Measurements from ENCODE around the gene ABLIM2.

Gene ABLIM2

GRCh38 chr4:8047837-8048678 lies 110.6 kb downstream of the ABLIM2 start:
- DNase-seq (ENCODE audit: low read depth): no peak

GRCh38 chr4:8046925-8047541 lies 111.6 kb downstream of the ABLIM2 start:
- DNase-seq (ENCODE audit: low read depth): no peak

DNA sequence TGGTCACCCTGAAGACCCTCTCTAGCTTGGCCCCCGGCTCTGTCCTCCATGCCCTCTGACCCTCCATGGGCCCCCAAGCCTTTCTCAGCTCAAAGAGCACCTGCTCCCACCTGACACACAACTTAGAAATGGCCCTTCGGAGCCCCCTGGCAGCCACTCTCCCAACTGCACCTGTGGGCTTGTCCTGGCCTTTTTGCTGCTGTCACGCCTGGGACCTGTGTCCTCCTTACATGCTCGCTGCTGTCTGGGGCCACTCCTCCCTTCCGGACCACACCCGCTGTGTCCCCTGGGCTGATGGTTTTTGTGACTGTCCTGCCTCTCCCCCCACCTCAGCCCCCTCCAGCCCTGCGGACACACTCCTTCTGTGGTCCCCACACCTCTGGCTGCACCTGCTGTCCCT lies 112.7 kb downstream of the ABLIM2 start:
- DNase-seq (ENCODE audit: low read depth): no peak

DNA sequence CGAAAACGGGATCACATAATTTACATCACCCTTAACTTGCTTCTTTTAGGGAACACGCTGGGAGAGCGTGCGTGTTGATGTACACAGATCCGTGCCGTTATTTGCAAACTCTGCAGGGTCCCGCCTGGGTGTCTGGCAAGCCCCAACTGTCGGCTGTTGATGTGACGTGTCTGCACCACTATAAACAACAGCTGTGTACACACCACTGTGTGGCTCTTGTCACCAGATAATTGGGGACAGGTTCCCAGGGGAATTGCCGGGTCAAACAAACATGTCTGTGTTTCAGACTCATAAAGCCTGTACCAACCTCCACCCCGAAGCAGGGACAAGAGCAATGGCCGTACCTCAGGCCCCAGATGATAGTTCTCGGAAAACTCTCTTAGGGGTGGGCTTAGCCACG lies 113.9 kb downstream of the ABLIM2 start:
- no peak for DNase-seq (ENCODE audit: low read depth)

GRCh38 chr4:8044244-8044643 lies 114.4 kb downstream of the ABLIM2 start:
- no peak for DNase-seq (ENCODE audit: low read depth)

DNA sequence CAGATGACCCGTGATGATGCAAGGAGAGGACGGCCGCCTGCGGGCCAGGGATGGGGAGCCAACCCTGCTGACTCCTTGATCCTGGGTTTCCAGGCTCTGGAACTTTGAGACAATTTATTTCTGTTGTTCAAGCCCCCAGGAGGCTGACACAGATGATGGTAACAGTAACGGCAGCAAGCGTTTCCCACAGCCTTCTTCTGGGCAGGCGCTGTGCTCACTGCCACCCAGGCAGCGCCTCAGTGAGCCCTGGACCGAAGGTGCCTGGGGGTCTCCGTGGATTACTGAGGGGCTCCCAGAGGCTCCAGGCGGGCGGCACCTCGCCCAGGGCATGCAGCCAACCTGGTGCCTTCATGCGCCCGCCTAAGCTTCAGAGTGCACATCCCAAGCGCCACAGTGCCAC lies 115.0 kb downstream of the ABLIM2 start:
- no peak for DNase-seq (ENCODE audit: low read depth)

GRCh38 chr4:8041868-8042267 lies 116.7 kb downstream of the ABLIM2 start:
- DNase-seq (ENCODE audit: low read depth): no peak

DNA sequence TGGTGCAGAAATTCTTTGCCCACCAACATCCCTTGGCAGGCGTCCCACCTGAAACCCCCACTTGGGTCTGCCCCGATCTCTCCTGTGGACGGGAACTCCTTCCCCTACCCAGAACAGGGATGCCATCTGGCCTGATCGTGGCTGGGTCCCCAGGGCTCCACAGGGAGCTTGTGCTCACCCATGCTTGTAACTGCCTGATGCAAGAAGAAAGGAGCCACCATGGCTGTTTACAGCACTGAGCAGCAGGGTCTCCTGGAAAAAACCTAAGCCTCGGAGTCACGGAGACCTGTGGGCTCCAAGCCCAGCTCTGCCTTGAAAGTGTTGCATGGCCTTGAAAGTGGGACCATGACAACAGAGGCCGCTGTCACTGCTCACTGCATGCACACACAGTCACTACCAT lies 117.4 kb downstream of the ABLIM2 start:
- no peak for DNase-seq (ENCODE audit: low read depth)

DNA sequence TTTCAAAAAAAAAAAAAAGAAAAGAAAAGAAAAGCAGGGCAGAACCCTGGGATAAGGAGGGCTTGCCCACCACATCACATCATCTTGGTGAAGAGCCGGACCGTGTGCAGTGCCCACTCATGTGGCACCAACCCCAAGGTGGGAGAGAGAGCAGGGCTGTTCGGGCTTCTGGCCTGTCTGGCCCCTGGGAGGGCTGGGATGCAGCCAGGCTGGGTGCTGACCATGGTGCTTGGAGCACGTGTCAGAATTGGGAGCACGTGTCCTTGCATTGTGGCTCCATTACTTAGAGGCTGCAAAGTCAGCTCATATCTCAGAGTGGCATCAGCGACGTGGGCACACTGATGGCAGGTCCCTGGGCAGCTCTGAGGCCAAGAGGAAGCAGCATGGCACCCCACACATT lies 118.0 kb downstream of the ABLIM2 start:
- no peak for DNase-seq (ENCODE audit: low read depth)

- DNase-seq (ENCODE audit: low read depth): no peak
Observed at GRCh38 chr4:8039853-8040252, 118.8 kb downstream of the ABLIM2 start.

DNA sequence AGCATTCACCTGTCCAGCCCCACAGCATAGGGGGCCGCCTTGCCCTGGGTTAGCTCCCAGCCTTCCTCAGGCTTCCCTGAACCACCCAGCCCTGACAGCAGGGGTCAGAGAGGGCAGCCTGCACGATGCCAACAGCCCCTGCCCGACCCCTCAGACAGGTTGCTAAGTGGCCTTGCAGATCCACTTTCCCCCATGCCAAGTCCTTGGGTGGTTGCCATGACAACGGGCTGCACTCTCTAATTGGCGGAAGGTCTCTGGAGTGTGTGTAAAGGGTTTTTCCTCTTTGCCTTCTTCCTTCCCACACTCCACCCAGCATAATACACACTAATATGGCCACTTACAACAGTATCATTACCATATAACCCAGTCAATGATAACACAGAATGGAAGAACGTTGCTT lies 119.3 kb downstream of the ABLIM2 start:
- no peak for DNase-seq (ENCODE audit: low read depth)

- DNase-seq (ENCODE audit: low read depth): no peak
Observed at GRCh38 chr4:8038719-8039251, 119.8 kb downstream of the ABLIM2 start.

DNA sequence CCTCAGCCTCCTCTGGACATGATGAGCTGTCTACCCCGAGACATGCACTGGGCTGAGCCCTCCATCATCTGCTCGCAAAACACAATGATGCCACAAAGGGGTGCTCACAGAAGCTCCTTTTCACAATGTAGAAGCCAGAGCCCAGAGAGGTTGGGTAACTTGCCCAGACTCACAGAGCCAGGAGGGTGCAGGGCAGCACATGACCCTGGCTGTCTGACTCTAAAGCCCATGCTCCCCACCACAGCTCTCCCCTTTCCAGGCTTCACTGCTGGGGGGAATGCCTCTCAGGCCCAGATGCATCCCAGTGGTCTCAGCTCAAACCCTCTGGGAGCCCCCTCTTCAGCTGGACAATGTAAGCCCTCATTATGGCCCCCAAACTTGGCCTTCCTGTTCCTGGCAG lies 120.5 kb downstream of the ABLIM2 start:
- DNase-seq (ENCODE audit: low read depth): no peak

DNA sequence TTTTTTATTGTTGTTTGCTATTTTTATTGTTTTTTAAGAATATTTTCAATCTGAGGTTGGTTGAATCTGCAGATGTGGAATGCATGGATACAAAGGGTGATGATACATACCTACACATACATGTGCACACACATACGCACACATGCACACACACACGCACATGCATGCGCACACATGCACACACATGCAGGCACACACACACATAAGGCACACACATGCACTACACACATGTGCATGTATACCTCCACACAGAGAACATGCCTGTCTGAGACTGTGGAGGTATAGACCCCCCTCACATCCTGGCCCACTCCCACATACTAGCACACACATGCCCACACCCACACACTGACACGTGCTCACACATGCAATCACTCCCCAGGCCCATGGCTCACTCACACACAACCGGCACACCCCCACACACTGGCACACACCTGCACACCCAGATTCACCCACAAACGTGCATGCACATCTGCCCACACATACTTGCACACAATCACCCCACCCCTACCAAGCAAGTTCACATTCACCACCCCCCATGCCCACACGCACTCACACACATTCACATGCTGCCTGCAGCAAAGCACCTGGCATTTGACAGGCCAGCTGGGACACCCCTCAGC lies 121.4 kb downstream of the ABLIM2 start:
- no peak for DNase-seq (ENCODE audit: low read depth)

DNA sequence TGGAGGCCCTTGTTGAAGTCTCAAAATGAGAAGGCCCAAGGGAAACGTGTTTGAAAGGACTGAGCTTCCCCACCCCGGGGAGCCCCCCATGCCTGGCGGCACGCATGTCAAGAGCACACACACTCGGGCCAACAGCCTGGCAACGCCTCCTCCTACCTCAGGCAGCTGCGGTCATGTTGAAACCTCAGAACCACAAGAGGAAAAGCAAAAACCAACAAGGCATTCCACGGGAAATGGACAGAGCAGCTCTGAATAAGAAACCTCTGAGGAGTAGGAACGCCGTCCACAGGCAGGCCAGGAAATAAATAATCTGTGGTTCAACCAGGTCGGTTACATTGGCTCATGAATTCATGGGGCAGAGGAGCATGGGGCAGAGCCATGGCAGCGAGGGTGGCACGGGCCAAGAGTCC lies 123.2 kb downstream of the ABLIM2 start:
- no peak for DNase-seq (ENCODE audit: low read depth)

- DNase-seq (ENCODE audit: low read depth): no peak
Observed at GRCh38 chr4:8033829-8034528, 124.6 kb downstream of the ABLIM2 start.

DNA sequence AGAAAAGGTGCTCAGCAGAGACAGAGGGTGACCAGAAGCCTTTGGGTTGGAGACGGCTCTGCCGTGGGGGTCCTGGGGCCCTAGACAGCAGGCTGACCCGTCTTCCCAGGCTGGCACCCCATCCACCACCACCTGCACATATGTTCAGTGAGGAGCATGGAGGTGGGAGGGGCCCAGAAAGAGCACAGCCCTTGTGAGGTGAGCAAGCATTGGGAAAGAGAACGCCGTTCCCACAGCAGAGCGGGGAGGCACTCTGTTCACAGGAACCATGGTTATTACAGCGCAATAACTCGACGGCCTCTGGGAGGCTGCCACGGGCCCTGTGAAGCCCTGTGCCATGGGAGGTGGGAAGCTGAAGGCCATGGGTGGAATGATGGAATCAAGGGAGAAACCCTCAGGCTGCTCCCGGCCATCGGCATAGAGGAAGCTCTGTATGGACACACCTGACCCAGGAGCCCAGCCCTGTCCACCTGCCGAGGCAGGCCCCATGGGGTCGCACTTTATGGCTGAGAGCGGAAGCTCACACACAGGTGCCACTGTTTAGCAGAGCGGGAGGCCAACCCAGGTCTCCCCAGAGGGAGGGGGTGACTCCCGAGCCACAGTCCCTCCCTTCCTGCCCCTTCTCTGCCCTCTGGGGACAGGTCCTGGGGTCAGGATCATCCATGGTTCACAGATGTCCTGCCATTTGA lies 125.4 kb downstream of the ABLIM2 start:
- DNase-seq (ENCODE audit: low read depth): no peak

DNA sequence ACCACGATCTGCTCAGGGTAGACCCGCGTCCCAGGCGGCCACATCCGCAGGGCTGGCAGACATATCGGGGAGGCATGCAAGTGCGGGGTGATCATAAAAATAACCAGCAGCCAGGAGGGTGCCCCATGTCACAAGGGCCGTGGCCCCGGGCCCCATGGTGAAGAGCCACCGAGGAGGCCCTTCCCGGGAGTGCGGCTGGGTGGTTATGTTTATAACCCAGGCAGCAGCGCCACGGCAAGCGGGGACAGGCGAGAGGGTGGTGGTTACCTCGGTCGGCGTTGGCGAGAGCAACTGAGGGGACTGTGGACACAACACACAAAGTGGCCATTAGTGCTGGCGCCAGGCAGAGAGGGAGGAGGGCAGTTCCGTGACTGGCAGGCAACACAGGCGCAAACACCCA lies 126.2 kb downstream of the ABLIM2 start:
- DNase-seq (ENCODE audit: low read depth): no peak

GRCh38 chr4:8030121-8030781 lies 128.4 kb downstream of the ABLIM2 start:
- DNase-seq (ENCODE audit: low read depth): no peak

- no peak for DNase-seq (ENCODE audit: low read depth)
Observed at GRCh38 chr4:8029689-8030088, 128.9 kb downstream of the ABLIM2 start.

DNA sequence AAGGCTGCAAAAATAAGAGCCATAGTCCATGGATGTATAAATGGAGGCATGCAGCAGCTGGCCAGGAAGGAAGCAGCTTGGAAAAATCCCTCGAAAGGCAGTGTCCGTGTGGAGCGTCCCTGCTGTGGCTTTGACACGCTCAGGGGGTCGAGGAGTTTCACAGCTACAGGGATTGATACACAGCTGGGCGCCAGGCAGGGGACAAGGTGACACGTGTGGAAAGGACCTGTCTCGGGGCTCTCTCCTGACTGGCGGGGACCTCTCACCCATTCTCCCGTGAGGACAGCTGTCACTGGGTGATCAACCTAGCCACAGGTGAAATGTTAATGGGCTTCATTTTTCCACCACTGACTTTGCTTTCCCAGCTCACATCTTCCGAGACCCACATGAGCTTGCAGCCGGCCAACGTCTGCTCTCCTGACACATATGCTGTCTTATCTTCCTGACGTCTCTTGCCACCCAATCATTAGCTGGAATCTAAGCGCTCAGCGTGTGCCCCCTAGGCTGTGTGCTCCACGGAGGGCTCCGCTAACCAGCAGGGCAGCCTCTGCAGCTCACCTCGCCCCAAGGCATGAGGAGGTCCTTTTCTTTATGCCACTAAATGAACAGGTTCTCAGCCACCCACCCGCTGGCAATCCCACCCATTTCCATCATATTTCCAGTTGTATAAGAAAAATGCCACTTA lies 129.6 kb downstream of the ABLIM2 start:
- no peak for DNase-seq (ENCODE audit: low read depth)

All from stimulated activated CD8-positive, alpha-beta memory T cell treated with anti-CD3 and anti-CD28 coated beads, Interleukin-15, amount 100 ng/mL, for 1 hour (primary cell).